IMR-90 (cell line): ENCODE measurements around the gene LYRM2. TPM values are rescaled to one million over a fixed set of nuclear protein-coding genes. Genes with fewer than 3 reads are reported as not detected.

ENCODE experiments used
- ATAC-seq: fragments of 200-7000 bp; cut with Tn5 transposase; 2 replicates; pipeline ENCODE4 v1.9.1; 2020; ENCODE audit warnings: low read depth, mild to moderate bottlenecking, moderate library complexity
- BruUV-seq: library from RNA; stranded (reverse); fragments of 400-500 nt; replicated peaks from 2 replicates; lab custom pipeline; 2021; lab: Mats Ljungman, UMichigan
- CTCF ChIA-PET: fragments of 300-600 bp; formaldehyde crosslinking; extraction: SDS; loops from one replicate; lab custom pipeline; 2021; ENCODE audit warnings: antibody characterized with exemption; lab: Yijun Ruan, JAX
- POLR2A ChIA-PET: fragments of 300-600 bp; sonication (Branson Sonifier 250); formaldehyde crosslinking; loops from one replicate; lab custom pipeline; 2022; ENCODE audit warnings: antibody characterized with exemption; ENCODE audit not compliant: unreplicated experiment; lab: Charles Lee
- DNase-seq: peaks from one replicate; pipeline ENCODE4 v3.0.0; 2013
- H2AFZ ChIP-seq: replicated peaks from 2 replicates; pipeline ENCODE3; 2013; ENCODE audit warnings: low read length, mild to moderate bottlenecking; ENCODE audit not compliant: poor library complexity
- H2AK5ac ChIP-seq: 2 replicates; pipeline ENCODE4 v1.6.1; 2013; ENCODE audit warnings: low read depth, low read length, inconsistent platforms
- H2AK9ac ChIP-seq: replicated peaks from 2 replicates; pipeline ENCODE3; 2013; ENCODE audit warnings: mild to moderate bottlenecking, low read depth, low read length, moderate library complexity; ENCODE audit not compliant: poor library complexity
- H2BK120ac ChIP-seq: 2 replicates; pipeline ENCODE4 v1.6.1; 2013; ENCODE audit warnings: low read depth, low read length, inconsistent platforms
- H2BK15ac ChIP-seq: 3 replicates; pipeline ENCODE4 v1.6.1; 2013; ENCODE audit warnings: low read depth, low read length, inconsistent platforms
- H2BK20ac ChIP-seq: 2 replicates; pipeline ENCODE4 v1.6.1; 2013; ENCODE audit warnings: low read depth, mild to moderate bottlenecking, inconsistent platforms, low read length, moderate library complexity
- H2BK5ac ChIP-seq: 2 replicates; pipeline ENCODE4 v1.6.1; 2013; ENCODE audit warnings: mild to moderate bottlenecking, low read depth, low read length, inconsistent platforms; ENCODE audit not compliant: poor library complexity, severe bottlenecking
- H3K14ac ChIP-seq: replicated peaks from 2 replicates; pipeline ENCODE4 v1.6.1; 2013; ENCODE audit warnings: low read depth, low read length, inconsistent platforms
- H3K18ac ChIP-seq: 2 replicates; pipeline ENCODE4 v1.6.1; 2013; ENCODE audit warnings: low read depth, low read length, control low read depth
- H3K23ac ChIP-seq: 2 replicates; pipeline ENCODE4 v1.6.1; 2013; ENCODE audit warnings: low read depth, low read length, inconsistent platforms
- H3K27ac ChIP-seq: 2 replicates; pipeline ENCODE4 v1.5.1; 2013; ENCODE audit warnings: mild to moderate bottlenecking, control low read depth, low read length; ENCODE audit not compliant: insufficient read depth
- H3K27me3 ChIP-seq: 2 replicates; pipeline ENCODE4 v1.6.1; 2013; ENCODE audit warnings: low read length; ENCODE audit not compliant: control insufficient read depth, insufficient read depth
- H3K36me3 ChIP-seq: 2 replicates; pipeline ENCODE4 v1.6.1; 2013; ENCODE audit warnings: low read length, mixed read lengths; ENCODE audit not compliant: control insufficient read depth, insufficient read depth
- H3K4ac ChIP-seq: 2 replicates; pipeline ENCODE4 v1.6.1; 2013; ENCODE audit warnings: low read depth, low read length, inconsistent platforms
- H3K4me1 ChIP-seq: 2 replicates; pipeline ENCODE4 v1.6.1; 2013; ENCODE audit warnings: low read length, mixed read lengths; ENCODE audit not compliant: control insufficient read depth, insufficient read depth
- H3K4me2 ChIP-seq: 2 replicates; pipeline ENCODE4 v1.6.1; 2013; ENCODE audit warnings: low read depth, mild to moderate bottlenecking, control low read depth, low read length, moderate library complexity
- H3K4me3 ChIP-seq: 2 replicates; pipeline ENCODE4 v1.5.1; 2013; ENCODE audit warnings: low read depth, mild to moderate bottlenecking, control low read depth, low read length, moderate library complexity; ENCODE audit not compliant: insufficient read depth
- H3K56ac ChIP-seq: 2 replicates; pipeline ENCODE4 v1.6.1; 2013; ENCODE audit warnings: low read length, inconsistent platforms; ENCODE audit not compliant: insufficient read depth; ENCODE audit errors: extremely low read depth
- H3K79me1 ChIP-seq, 2 experiments: 2 replicates each; pipeline ENCODE4 v1.6.1; 2013; ENCODE audit warnings: low read length in 2 of 2, inconsistent platforms in 1 of 2, low read depth in 1 of 2
- H3K9ac ChIP-seq: 2 replicates; pipeline ENCODE4 v1.6.1; 2013; ENCODE audit warnings: low read depth, low read length, control low read depth
- H3K9me1 ChIP-seq: 2 replicates; pipeline ENCODE4 v1.6.1; 2013; ENCODE audit warnings: low read length, inconsistent platforms; ENCODE audit not compliant: insufficient read depth
- H3K9me3 ChIP-seq: 2 replicates; pipeline ENCODE4 v1.6.1; 2013; ENCODE audit warnings: low read length; ENCODE audit not compliant: control insufficient read depth, insufficient read depth
- H4K20me1 ChIP-seq: 2 replicates; pipeline ENCODE4 v1.6.1; 2013; ENCODE audit warnings: low read length, inconsistent platforms; ENCODE audit not compliant: insufficient read depth
- H4K5ac ChIP-seq: 2 replicates; pipeline ENCODE4 v1.6.1; 2013; ENCODE audit warnings: mild to moderate bottlenecking, low read depth, low read length, control low read depth
- H4K8ac ChIP-seq, 2 experiments: 2 replicates each; pipeline ENCODE4 v1.6.1; 2013; ENCODE audit warnings: low read depth in 2 of 2, low read length in 2 of 2, control low read depth in 1 of 2, inconsistent platforms in 1 of 2
- H4K91ac ChIP-seq: 2 replicates; pipeline ENCODE4 v1.6.1; 2013; ENCODE audit warnings: low read depth, low read length, inconsistent platforms; ENCODE audit not compliant: insufficient read depth
- MXI1 ChIP-seq: IDR thresholded peaks from 2 replicates; pipeline ENCODE4 v1.6.1; 2012; ENCODE audit warnings: low read depth, mild to moderate bottlenecking, low read length, moderate library complexity, borderline replicate concordance
- WGBS, 2 experiments: methylation state at CpG; one replicate each; pipeline versions ENCODE4 v1.1.5 to v1.1.7; 2013; ENCODE audit warnings: missing lambda C conversion rate in 2 of 2; ENCODE audit not compliant: insufficient read length in 1 of 2; ENCODE audit errors: extremely low coverage in 2 of 2; 5-methylcytosine and 5-hydroxymethylcytosine counted together
- dilution Hi-C: fragments of 300-500 bp; cut with HindIII; formaldehyde crosslinking; loops from one replicate; pipeline ENCODE4 v1.14.3; 2018; ENCODE audit warnings: low sequenced_read_pairs; ENCODE audit not compliant: unreplicated experiment
- in situ Hi-C: fragments of 300-500 bp; cut with MboI; formaldehyde crosslinking; loops from 3 replicates; pipeline ENCODE4 v1.14.3; 2019; ENCODE audit warnings: low sequenced_read_pairs, inconsistent platforms, mixed read lengths
- intact Hi-C: fragments of 100-400 bp; cut with micrococcal nuclease; formaldehyde crosslinking; loops from 2 replicates; pipeline ENCODE4 v1.10.0; 2022
- polyA plus RNA-seq, 3 experiments: library from polyadenylated mRNA; depleted of rRNA; stranded (reverse); fragments of >200 nt; gene quantifications; 2 replicates each; pipeline ENCODE4 v1.2.3, GENCODE V29; 2012; ENCODE audit warnings: low replicate concordance in 1 of 3
- total RNA-seq: library from RNA; depleted of rRNA; stranded (reverse); fragments of >200 nt; gene quantifications from 2 replicates; pipeline ENCODE4 v1.2.3, GENCODE V29; 2012

LYRM2 gene
- total and polyA plus RNA-seq, 2 of the 4 experiments (the other 2 are of a cell fraction) = 14.0 to 24.0 TPM

- dilution Hi-C loops = no loop called here
- WGBS, 2 experiments = 0% methylated on average over 1 of the region's 1 CpG; no CpG with 5 or more reads in 1 of the 2 experiments
- Histone ChIP-seq H3K23ac (no peak overlapping the region), H3K9ac (no peak overlapping the region), H4K20me1 (no peaks in the 10 kb centered on the region), H3K27ac (no peak overlapping the region), H3K4me2 (no peak overlapping the region), H3K4me1 (no peaks in the 10 kb centered on the region), H3K4ac (no peak overlapping the region), H3K9me3 (no peaks in the 10 kb centered on the region), H2AK5ac (no peak overlapping the region), H2BK15ac (no peak overlapping the region), H2BK120ac (no peak overlapping the region), H3K36me3 (no peaks in the 10 kb centered on the region), H3K4me3 (no peak overlapping the region), H3K18ac (no peak overlapping the region), H2AK9ac (no peak overlapping the region), H3K79me1 (no peaks in the 10 kb centered on the region), H2AFZ (no peak overlapping the region), H4K5ac (no peak overlapping the region), H2BK5ac (no peak overlapping the region), H2BK20ac (no peak overlapping the region), H3K27me3 (peaks cover 9% of the 10 kb centered on the region), H4K8ac (no peak overlapping the region), H4K91ac (no peak overlapping the region), H3K56ac (no peak overlapping the region), H3K14ac (no peak overlapping the region), H3K9me1 (no peaks in the 10 kb centered on the region)
- no peak for ATAC-seq
- no peak for DNase-seq
- intact Hi-C loops = no loop called here
- no TSS peak for BruUV-seq
- POLR2A ChIA-PET = no interaction called here
- CTCF ChIA-PET = no interaction called here
- in situ Hi-C loops = no loop called here
- no peak for TF ChIP-seq MXI1
Observed at GRCh38 chr6:89559487-89559886, 79.1 kb downstream of the LYRM2 start.
